GM12864 (cell line): ENCODE measurements around the gene PYDC2.

Experiments
- DNase-seq: peaks from one replicate; pipeline ENCODE4 v3.0.0-alpha.2; 2011; ENCODE audit warnings: low read depth
- H3K4me3 ChIP-seq: 2 replicates; pipeline ENCODE4 v1.5.1; 2011; ENCODE audit warnings: mild to moderate bottlenecking, low read depth, low read length, control low read depth
- TF ChIP-seq, protein P1 (sequence below): IDR thresholded peaks from 2 replicates; pipeline ENCODE4 v1.5.1; 2011; ENCODE audit warnings: low read depth, mild to moderate bottlenecking, moderate library complexity, low read length, control low read depth, inconsistent platforms; ENCODE audit errors: missing control alignments

Gene PYDC2

GRCh38 chr3:191461113-191461595 is at the start of gene PYDC2:
Gene PYDC2, plus strand, starts transcription at chr3:191461163. Its CDS starts 0 bp downstream, at chr3:191461163.
- TF ChIP-seq, protein P1, sequence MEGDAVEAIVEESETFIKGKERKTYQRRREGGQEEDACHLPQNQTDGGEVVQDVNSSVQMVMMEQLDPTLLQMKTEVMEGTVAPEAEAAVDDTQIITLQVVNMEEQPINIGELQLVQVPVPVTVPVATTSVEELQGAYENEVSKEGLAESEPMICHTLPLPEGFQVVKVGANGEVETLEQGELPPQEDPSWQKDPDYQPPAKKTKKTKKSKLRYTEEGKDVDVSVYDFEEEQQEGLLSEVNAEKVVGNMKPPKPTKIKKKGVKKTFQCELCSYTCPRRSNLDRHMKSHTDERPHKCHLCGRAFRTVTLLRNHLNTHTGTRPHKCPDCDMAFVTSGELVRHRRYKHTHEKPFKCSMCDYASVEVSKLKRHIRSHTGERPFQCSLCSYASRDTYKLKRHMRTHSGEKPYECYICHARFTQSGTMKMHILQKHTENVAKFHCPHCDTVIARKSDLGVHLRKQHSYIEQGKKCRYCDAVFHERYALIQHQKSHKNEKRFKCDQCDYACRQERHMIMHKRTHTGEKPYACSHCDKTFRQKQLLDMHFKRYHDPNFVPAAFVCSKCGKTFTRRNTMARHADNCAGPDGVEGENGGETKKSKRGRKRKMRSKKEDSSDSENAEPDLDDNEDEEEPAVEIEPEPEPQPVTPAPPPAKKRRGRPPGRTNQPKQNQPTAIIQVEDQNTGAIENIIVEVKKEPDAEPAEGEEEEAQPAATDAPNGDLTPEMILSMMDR, result no peak
- no peak within 1 kb of the TSS for H3K4me3 ChIP-seq
- no peak for DNase-seq

DNA sequence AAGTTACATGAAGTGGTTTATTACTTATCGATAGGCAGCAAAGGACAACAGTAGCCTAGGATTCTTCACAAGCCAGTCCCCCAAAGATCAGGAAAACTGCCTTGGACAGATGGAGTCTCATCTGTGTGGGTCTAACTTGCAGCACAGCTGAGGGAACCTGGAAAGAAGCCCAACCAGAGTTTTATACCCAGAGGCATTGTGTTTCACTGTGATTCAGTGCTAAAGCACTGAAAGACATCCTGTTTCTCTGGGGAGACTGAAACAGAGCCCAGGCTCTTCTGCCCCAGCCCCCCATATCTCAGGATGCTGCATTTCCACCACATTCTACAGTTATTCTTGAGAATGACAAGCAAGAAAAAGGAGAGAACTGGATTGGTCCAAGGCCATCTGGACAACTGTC is 48.2 kb upstream of the PYDC2 start:
- H3K4me3 ChIP-seq, result no peak overlapping the region
- TF ChIP-seq, protein P1, result no peak
- no peak for DNase-seq

DNA sequence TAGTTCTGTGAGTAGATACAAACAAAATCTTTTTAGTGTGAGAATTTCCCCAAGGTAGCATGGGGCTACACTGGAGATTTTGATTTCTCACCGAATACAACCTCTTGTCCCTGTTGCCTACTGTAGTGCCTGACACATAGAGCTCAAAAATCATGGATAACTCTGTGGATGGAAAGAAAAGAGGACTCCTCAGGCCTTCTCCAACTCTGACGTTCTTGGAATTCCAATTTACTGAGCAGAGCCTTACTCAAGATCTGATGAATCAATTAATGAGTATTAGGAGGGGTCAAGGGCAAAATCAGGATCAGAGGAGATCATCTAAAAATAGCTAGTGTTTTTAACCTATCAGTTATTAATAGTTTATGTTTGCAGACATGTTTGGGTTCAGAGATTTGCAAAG is 46.7 kb upstream of the PYDC2 start:
- no peak overlapping the region for H3K4me3 ChIP-seq
- TF ChIP-seq, protein P1, result no peak
- DNase-seq, result no peak

- no peak overlapping the region for H3K4me3 ChIP-seq
- TF ChIP-seq, protein P1, result no peak
Observed at GRCh38 chr3:191414732-191415131, 46.2 kb upstream of the PYDC2 start.

DNA sequence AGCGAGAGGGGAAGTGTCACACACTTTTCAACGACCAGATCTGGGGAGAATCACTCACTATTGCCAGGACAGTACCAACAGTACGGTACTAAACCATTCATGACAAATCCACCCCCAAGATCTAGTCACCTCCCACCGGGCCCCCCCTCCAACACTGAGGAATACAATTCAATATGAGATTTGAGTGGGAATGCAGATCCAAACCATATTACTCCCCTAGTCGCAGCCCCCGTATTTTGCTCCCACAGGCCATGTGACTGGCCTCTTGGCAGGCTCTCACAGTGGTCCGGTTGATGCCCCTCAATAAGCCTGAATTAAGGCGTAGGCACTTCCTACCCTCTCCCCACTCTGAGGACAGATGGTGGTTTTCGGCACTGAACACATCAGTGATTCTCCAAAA is 45.4 kb upstream of the PYDC2 start:
- no peak for DNase-seq
- TF ChIP-seq, protein P1, result no peak
- no peak overlapping the region for H3K4me3 ChIP-seq

More at GRCh38 chr3:191414732-191415131, 46.2 kb upstream of the PYDC2 start:
- DNase-seq, result no peak

- TF ChIP-seq, protein P1, result no peak
- H3K4me3 ChIP-seq, result no peak overlapping the region
- no peak for DNase-seq
Observed at GRCh38 chr3:191417457-191417729, 43.6 kb upstream of the PYDC2 start.

- H3K4me3 ChIP-seq, result no peak overlapping the region
- no peak for DNase-seq
- TF ChIP-seq, protein P1, result no peak
Observed at GRCh38 chr3:191420771-191421170, 40.2 kb upstream of the PYDC2 start.
